DMS53 treated with DMSO at 0.1 percent for 48 hours (cell line): Measurements from ENCODE around the gene BUB3.

Experiments
- DNase-seq: peaks from one replicate; lab custom pipeline; 2025; ENCODE audit not compliant: unreplicated experiment; lab: John Stamatoyannopoulos, UW

BUB3 gene

GRCh38 chr10:123154092-123154710 lies at the start of gene BUB3:
Gene BUB3, plus strand, starts transcription at chr10:123154402. Its CDS starts 516 bp downstream, at chr10:123154918.
- peak; percentile 98 for DNase-seq

- DNase-seq = no peak
Measured at GRCh38 chr10:123109466-123109865, 44.7 kb upstream of the BUB3 start.

GRCh38 chr10:123117644-123118417 lies 36.4 kb upstream of the BUB3 start:
- DNase-seq = no peak

GRCh38 chr10:123119081-123119480 lies 35.1 kb upstream of the BUB3 start:
- DNase-seq = no peak

- no peak for DNase-seq
Measured at GRCh38 chr10:123126246-123126645, 28.0 kb upstream of the BUB3 start.

- DNase-seq = no peak
Measured at GRCh38 chr10:123129618-123130271, 24.5 kb upstream of the BUB3 start.

- DNase-seq = peak; percentile 55
Measured at GRCh38 chr10:123132576-123133477, 21.4 kb upstream of the BUB3 start.

GRCh38 chr10:123133541-123134342 lies 20.5 kb upstream of the BUB3 start:
- DNase-seq = no peak

GRCh38 chr10:123134343-123134914 lies 19.8 kb upstream of the BUB3 start:
- no peak for DNase-seq

GRCh38 chr10:123134915-123135414 lies 19.2 kb upstream of the BUB3 start:
- DNase-seq = no peak

- no peak for DNase-seq
Measured at GRCh38 chr10:123135415-123136141, 18.6 kb upstream of the BUB3 start, which contains the start of gene HMX3. Gene HMX3, plus strand, starts transcription at chr10:123135970. Its CDS starts 81 bp downstream, at chr10:123136051.

GRCh38 chr10:123136221-123136805 lies 17.9 kb upstream of the BUB3 start:
- DNase-seq = no peak

- no peak for DNase-seq
Measured at GRCh38 chr10:123136806-123137642, 17.2 kb upstream of the BUB3 start.

- DNase-seq = no peak
Measured at GRCh38 chr10:123139165-123139520, 15.1 kb upstream of the BUB3 start.

- no peak for DNase-seq
Measured at GRCh38 chr10:123139521-123140163, 14.6 kb upstream of the BUB3 start.

GRCh38 chr10:123140164-123140982 lies 13.8 kb upstream of the BUB3 start:
- DNase-seq = no peak
